Activated CD8-positive, alpha-beta memory T cell treated with anti-CD3 and anti-CD28 coated beads, Interleukin-2, amount 50 U/mL, for 1 hour (primary cell): ENCODE results near the gene RNF126.
"Not testable (repeated sequence)": the region's sequence is repeated elsewhere in the genome, so short reads cannot be mapped to it uniquely, and the experiment has no call there.

ENCODE experiments used
- DNase-seq: peaks from one replicate; pipeline ENCODE4 v3.0.0-alpha.2; 2020; ENCODE audit errors: extremely low read depth

RNF126 gene

DNA sequence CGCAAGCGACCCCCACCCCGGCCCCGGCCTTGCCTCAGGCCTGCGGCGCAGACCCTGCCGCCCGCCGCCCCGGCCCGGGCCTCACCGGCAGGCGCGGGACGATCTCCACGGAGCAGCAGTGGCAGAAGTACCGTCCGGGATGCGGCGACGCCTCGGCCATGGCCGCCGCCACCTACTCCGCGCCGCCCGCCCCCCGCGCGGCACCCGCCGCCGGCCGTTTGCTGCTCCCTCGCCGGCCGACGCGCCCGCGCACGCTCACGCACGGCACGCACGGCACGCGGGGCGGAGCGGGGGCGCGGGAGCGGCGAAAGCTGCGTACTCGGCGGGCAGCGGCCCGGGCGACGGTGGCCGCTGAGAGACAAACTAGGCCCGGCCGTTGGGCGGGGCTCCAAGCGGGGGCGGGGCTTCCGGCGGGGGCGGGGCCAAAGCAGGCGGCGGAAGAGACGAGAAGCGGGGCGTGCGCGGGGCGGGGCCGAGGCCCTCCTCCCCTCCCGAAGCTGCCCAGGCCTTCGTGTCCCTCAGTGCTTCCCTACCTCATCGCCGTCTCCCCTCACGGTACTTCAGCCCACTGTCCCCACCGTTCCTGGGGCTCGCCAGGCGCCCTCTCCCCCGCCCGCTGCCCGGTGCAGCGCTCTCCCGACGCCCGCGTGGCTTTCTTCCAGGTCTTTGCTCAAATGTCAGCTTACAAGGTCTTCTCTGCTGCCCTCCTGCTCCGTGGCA, at the start of gene RNF126:
TSS of gene RNF126 (minus strand) at position 253 of the 720 bp plus-strand sequence. CDS start at position 160, 93 bp downstream.
- peak; percentile 71 for DNase-seq

GRCh38 chr19:711254-711653, 48.2 kb upstream of the RNF126 start:
- no peak for DNase-seq

GRCh38 chr19:710767-711166, 47.8 kb upstream of the RNF126 start:
- no peak for DNase-seq

GRCh38 chr19:709965-710571, 47.1 kb upstream of the RNF126 start:
- no peak for DNase-seq

DNA sequence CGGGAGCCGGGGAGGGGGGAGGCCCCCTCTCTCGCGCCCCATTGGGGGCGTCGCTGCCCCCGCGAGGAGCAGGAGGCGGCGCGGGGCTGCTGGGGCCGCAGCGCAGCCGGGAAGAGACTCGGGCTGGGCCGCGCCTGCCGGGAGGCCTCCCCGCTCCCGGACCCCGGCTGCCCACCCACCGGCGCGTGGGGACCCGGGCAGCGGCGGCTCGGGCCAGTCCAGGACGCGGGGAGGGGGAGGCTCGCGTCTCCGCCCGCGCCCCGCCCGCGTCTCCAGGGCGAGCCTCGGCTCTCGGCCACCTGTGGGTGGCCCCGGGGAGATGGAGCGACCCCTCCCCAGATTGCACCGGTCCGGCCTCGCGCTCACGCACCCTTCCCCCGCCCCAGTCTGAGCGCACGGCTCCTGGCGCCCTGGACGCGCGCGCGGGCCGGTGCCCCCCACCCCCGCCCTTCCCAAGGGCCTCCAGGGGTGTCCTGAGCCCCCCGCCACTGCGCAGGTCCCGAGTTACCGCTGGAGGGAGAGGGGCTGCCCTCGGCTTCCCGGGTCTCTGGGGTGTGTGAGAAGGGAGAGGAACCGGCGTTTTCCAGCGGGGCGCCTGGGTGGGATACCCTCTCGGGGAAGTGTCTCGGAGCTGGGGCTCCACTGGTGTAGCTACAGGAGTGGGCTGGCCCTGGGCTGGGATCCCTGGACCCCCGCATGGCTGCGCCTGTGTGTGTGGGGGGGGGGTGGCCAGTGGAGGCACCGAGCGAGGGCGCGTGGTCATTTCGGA, 46.4 kb upstream of the RNF126 start:
- DNase-seq, result no peak

GRCh38 chr19:708154-709143, 45.4 kb upstream of the RNF126 start, which contains the start of gene PALM:
TSS of gene PALM (plus strand) at chr19:708935. CDS start at chr19:709147, 212 bp downstream.
- no peak for DNase-seq

- no peak for DNase-seq
Observed at GRCh38 chr19:704447-704741, 41.4 kb upstream of the RNF126 start.

DNA sequence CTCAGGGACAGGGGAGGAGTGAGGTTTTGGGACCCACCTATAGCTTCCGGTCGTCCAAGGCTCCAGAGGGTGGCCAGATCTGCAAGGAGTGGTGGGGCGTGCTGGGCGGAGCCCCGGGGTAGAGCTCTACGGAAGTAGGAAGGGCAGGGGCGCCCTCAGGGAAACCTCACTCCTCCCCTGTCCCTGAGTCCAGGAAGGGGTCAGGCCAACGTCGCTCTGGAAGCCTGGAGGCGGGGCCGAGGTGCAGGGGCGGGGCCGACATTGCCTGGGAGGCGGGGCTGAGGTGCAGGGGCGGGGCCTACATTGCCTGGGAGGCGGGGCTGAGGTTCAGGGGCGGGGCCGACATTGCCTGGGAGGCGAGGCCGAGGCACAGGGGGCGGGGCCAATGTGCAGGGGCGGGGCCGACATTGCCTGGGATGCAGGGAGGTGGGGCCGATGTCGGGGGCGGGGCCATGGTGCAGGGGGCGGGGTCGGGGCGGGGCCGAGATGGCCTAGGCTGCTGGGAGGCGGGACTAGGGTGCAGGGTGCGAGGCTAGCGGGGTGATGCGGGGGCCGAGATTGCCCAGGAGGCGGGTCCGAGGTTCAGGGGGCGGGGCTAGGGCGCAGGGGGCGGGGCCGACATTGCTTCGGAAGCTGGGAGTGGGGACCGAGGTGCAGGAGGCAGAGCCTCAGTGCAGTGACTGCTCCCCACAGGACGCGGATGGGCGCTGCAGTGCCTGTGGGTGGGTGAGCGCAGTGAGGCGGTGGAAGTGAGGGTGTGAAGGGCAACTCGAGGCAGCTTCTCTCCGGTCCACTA, 40.8 kb upstream of the RNF126 start:
- no peak for DNase-seq

DNA sequence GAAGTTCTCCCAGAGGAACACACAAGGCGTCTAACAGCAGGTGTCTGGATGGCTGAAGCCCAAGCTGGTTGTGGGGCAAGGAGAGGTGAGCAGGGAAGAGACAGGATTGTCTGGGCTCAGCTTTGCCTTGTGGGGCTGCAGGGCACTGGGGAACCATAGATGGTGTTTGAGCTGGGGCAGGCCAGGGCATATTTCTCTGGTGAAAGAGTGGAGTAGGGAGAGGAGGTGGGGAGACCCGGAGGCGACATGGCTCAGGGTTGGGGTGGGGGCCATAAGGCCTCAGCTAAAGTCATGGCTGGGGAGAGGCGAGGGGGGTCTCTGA, 40.3 kb upstream of the RNF126 start:
- no peak for DNase-seq

GRCh38 chr19:702847-703246, 39.8 kb upstream of the RNF126 start:
- DNase-seq, result not testable (repeated sequence)

- DNase-seq, result not testable (repeated sequence)
Observed at GRCh38 chr19:699885-700284, 36.9 kb upstream of the RNF126 start.

DNA sequence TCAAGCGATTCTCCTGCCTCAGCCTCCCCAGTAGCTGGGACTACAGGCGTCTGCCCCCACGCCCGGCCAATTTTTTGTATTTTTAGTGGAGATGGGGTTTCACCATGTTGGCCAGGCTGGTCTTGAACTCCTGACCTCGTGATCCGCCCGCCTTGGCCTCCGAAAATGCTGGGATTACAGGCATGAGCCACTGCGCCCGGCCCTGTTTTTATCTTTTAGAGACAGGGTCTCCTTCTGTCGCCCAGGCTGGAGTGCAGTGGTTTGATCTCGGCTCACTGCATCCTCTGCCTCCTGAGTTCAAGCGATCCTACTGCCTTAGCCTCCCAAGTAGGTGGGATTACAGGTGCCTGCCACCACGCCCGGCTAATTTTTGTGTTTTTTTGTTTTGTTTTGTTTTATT, 35.5 kb upstream of the RNF126 start:
- DNase-seq, result not testable (repeated sequence)

DNA sequence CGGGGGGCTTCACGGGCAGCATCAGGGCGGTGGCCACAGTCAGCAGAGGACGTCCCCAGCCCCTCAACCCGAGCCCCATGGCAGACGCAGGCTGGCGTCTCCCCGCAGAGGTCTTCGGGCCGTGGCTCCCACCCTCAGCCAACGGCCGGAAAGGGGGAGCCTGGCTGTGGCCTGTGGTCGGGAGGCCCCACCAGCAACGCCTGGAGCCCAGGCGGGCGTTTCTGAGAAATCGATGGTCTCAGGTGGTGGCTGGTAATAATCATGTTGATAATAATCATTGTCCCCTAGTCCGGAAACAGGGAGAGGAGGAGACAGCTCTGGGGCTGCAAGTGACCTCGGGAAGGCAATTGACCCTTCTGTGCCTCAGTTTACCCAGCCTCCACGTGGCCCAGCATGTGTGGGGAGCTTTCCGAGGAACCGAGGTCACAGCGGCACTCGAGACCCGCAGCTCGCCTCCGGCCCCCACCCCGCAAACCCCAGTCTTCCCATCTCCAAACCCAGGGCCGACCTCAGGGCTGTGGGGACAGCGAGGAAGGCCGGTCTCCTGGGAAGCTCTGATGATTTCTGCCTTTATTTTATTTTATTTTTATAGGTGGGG, 32.4 kb upstream of the RNF126 start, which contains the start of gene PRSS57:
TSS of gene PRSS57 (minus strand) at position 101 of the 598 bp plus-strand sequence. CDS start at position 79, 22 bp downstream.
- DNase-seq, result no peak

DNA sequence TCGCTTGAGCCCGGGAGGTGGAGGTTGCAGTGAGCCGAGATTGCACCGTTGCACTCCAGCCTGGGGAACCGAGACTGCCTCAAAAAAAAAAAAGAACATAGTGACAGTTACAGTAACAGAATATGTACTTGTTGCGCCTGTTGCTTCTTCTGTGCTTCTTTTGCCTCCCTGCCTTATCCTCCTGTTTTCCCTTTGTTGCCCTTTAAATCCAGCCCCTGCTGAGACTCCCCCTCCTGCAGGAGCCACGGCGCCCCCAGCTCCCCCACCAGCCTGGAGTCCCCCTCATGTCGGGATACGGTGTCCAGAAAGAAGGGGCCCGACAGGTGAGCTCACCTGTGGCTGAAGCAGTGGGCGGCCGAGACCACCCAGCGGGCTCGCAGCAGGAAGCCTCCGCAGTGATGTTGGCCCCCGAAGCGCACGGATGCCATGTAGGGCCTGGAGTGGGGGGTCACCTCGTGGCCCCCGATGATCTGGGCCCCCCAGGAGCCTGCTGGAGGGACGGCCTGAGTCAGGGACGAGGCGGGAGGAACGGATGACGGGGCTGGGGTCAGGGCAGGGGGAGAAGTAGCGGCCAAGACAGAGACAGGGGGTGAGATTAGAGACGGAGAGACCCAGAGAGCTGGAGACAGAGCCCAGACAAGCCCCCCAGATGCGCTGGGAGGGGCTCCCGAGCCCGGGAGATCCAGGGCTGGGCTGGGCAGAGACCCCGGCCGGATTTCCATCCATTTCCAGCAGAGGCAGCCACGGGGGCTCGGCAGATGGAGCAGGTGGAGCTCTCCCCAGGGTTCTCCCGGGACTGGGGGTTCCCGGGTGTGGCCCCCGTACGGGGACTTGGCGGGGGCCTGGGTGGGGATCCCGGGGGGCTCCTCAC, 31.7 kb upstream of the RNF126 start:
- DNase-seq, result no peak

DNA sequence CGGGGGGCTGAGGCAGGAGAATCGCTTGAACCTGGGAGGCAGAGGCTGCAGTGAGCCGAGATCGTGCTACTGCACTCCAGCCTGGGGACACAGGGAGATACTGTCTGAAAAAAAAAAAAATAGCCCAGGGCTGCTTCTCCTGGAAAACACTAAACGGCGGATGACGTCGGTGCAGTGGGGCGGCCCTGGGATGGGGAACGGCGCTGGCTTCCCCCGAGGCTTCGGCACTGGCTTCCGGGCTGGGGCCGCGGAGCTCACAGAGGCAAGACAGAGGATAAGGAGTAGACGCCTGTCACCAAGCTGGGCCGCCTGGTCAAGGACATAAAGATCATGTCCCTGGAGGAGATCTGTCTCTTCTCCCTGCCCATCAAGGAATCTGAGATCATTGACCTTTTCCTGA, 27.2 kb upstream of the RNF126 start:
- no peak for DNase-seq

- DNase-seq, result no peak
Observed at GRCh38 chr19:688992-689391, 26.0 kb upstream of the RNF126 start.

DNA sequence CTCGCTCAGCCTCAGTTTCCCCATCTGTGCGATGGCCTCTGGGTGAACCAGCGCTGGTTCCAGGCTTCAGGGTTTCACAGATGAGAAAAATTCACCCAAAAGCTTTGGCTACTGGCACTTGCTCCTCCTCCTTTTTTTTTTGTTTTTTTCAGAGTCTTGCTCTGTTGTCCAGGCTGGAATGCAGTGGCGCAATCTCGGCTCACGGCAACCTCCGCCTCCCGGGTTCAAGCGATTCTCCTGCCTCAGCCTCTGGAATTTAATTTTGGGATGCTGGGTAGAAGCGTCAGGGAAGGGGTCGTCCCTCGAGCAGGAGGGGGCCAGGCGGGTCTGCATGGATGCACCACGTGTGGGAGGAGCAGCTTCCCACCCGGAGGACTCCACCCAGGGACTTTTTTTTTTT, 25.2 kb upstream of the RNF126 start:
- DNase-seq, result no peak

- no peak for DNase-seq
Observed at GRCh38 chr19:687569-688166, 24.7 kb upstream of the RNF126 start.
